OCI-LY7 (cell line): Measurements from ENCODE around the gene TADA2B.

Experiments
- CTCF ChIP-seq: fragments of 200-600 bp; sonication (generic); conservative IDR thresholded peaks from 2 replicates; pipeline ENCODE4 v1.5.1; 2014; ENCODE audit warnings: mild to moderate bottlenecking, antibody characterized with exemption, low read length, moderate library complexity, mixed read lengths
- EZH2phosphoT487 ChIP-seq: fragments of 200-600 bp; sonication (generic); IDR thresholded peaks from 2 replicates; pipeline ENCODE4 v1.6.1; 2018; ENCODE audit warnings: low read depth, borderline replicate concordance, mild to moderate bottlenecking, mixed run types, antibody characterized with exemption, low read length, moderate library complexity, mixed read lengths

DNA sequence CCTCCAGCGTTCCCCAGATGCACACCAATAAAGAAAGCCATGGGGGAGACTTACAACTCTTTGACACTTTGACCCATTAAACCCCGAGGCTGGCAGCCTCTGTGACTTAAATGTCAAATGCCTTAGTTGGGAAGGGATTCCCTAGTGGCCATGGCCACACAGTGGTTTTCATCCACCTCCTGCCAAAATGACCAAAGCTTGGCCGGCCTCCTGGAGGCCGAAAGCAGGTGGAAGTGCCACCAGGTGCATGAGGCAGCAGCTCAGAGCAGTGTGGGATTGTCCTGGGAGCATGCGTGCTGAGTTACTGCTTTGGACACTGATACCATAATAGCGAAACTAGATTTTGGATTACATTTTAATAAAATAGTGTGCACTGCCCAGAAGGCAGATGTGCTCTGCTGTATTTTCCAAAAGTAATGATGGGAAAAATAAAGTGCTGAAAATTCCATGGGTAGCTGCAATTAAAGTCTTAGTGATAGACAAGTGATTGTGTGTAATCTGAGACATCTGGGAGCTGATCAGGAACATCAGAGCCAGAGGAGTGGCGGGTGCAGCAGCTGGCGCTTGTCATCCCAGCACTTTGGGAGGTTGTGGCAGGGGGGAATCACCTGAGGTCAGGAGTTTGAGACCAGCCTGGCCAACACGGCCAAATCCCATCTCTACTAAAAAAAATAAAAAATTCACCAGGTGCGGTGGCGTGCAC, 39.8 kb upstream of the TADA2B start:
- TF ChIP-seq CTCF (no peak), EZH2phosphoT487 (no peak)
